GM13977 (cell line): Measurements from ENCODE around the gene CAMTA1.

Source experiments
- DNase-seq: peaks from one replicate; pipeline ENCODE4 v3.0.0; 2012; ENCODE audit warnings: low spot score
- CTCF ChIP-seq: IDR thresholded peaks from 2 replicates; pipeline ENCODE4 v1.5.1; 2012; ENCODE audit warnings: mild to moderate bottlenecking, control low read depth; ENCODE audit not compliant: insufficient read depth; ENCODE audit errors: extremely low read depth, missing control alignments
- in situ Hi-C: fragments of 300-500 bp; cut with MboI; formaldehyde crosslinking; loops from one replicate; pipeline ENCODE4 v1.12.0; 2022; ENCODE audit warnings: low sequenced_read_pairs, low pct_unique_long_range_greater_than_20kb, mixed read lengths, inconsistent platforms; ENCODE audit not compliant: unreplicated experiment

Gene CAMTA1

GRCh38 chr1:7253118-7253480 is 467.8 kb downstream of the CAMTA1 start:
- no peak for TF ChIP-seq CTCF
- no peak for DNase-seq
- in situ Hi-C loops = no loop called here

DNA sequence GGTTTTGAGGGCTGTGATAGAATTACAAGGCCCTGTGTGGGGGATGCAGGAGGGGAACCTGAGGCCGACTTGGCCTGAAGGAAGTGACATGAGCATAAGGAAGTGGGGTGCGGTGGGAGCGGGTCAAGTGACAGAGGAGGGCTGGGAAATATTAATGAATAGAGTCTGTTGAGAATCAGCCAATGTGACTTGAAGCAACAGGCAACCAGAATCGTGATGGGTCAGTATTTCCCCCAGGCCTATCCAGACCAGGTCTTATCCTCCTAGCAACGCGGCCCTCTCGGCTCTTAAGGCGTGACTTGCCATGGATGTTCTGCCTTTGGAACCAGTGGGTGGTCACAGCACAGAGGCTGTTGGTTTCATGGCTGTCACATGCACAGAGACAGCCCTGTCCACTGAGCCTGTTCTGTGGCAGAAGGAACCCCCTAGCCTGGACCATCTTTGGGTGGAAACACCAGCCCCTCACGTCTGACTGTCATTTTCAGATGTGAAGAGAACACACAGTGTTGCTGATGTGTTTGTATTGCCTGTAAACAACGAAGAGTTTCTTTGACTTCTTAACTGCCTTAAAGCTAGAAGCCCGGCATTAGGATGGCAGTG is 468.8 kb downstream of the CAMTA1 start:
- no peak for DNase-seq
- no peak for TF ChIP-seq CTCF
- in situ Hi-C loops = no loop called here

GRCh38 chr1:7255303-7256058 is 470.2 kb downstream of the CAMTA1 start:
- no peak for TF ChIP-seq CTCF
- in situ Hi-C loops = no loop called here
- no peak for DNase-seq

DNA sequence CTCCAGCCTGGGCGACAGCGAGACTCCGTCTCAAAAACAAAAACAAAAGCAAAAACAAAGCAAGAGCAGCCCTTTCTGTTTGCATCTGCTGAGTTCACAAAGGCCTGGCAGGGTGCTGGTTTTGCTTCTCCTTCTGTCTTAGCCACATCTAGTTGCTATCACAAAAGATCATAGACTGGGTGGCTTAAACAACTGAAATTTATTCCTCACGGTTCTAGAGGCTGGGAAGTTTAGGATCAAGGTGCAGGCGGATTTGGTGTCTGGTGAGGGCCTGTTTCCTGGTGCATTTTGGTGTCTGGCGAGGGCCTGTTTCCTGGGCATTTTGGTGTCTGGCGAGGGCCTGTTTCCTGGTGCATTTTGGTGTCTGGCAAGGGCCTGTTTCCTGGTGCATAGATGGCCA is 471.3 kb downstream of the CAMTA1 start:
- TF ChIP-seq CTCF = no peak
- no peak for DNase-seq
- in situ Hi-C loops = no loop called here

GRCh38 chr1:7257225-7257624 is 472.0 kb downstream of the CAMTA1 start:
- DNase-seq = no peak
- in situ Hi-C loops = no loop called here
- TF ChIP-seq CTCF = no peak

DNA sequence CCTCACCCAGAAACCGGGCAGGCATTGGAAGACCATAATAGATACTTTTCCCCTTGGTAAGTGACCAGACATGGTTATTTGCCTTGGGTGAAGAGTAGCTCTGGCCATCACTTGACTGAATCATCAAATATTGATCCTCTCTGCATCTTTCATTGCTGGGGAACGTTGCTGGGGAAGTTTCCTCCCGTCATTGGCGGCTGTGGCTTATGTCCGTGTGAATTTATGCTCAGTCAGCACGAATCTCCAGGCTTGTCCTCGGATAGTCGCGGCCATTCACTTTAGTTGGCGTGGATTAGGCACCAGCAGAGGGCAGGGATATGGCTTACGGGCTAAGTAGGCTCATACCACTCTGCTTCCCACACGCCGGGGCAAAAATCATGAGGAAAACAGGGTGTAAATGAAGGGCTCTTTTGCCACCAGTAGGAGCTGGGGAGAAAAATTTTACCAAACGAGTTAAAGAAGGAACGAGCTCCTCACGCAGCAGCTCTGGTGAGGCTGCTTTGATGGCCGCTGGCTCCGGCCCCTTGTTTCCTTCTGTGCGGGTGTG is 473.4 kb downstream of the CAMTA1 start:
- TF ChIP-seq CTCF = no peak
- no peak for DNase-seq
- in situ Hi-C loops = no loop called here
